IPS-20b (cell line): ENCODE results near the gene IFTAP.

Source experiments
- H3K27ac ChIP-seq: one replicate; pipeline ENCODE4 v1.5.1; 2013; ENCODE audit warnings: low read length
- H3K27me3 ChIP-seq: 2 replicates; pipeline ENCODE4 v1.6.1; 2013; ENCODE audit warnings: mild to moderate bottlenecking, low read length, inconsistent platforms; ENCODE audit not compliant: insufficient read depth
- H3K36me3 ChIP-seq: 2 replicates; pipeline ENCODE4 v1.6.1; 2013; ENCODE audit warnings: low read depth, mild to moderate bottlenecking, inconsistent platforms, low read length, moderate library complexity; ENCODE audit not compliant: insufficient read depth
- H3K4me1 ChIP-seq: 2 replicates; pipeline ENCODE4 v1.6.1; 2013; ENCODE audit warnings: mild to moderate bottlenecking, control low read depth, inconsistent platforms, low read length, moderate library complexity; ENCODE audit not compliant: insufficient read depth
- H3K4me3 ChIP-seq: 2 replicates; pipeline ENCODE4 v1.5.1; 2013; ENCODE audit warnings: mild to moderate bottlenecking, low read length, inconsistent platforms
- H3K9ac ChIP-seq: 2 replicates; pipeline ENCODE4 v1.6.1; 2013; ENCODE audit warnings: low read depth, mild to moderate bottlenecking, inconsistent platforms, low read length, moderate library complexity
- H3K9me3 ChIP-seq: 2 replicates; pipeline ENCODE4 v1.6.1; 2013; ENCODE audit warnings: mild to moderate bottlenecking, low read depth, low read length, inconsistent platforms; ENCODE audit not compliant: insufficient read depth

Gene IFTAP

GRCh38 chr11:36574486-36574885, 19.8 kb upstream of the IFTAP start:
- Histone ChIP-seq H3K4me1 (no peaks in the 10 kb centered on the region), H3K9me3 (peaks cover 6% of the 10 kb centered on the region; the same call in 1 of the 2 replicates), H3K36me3 (no peaks in the 10 kb centered on the region), H3K9ac (no peak overlapping the region), H3K27ac (no peak overlapping the region), H3K4me3 (no peak overlapping the region), H3K27me3 (no peaks in the 10 kb centered on the region; the same call in 1 of the 2 replicates)

GRCh38 chr11:36577373-36577772, 16.9 kb upstream of the IFTAP start:
- H3K9me3 ChIP-seq, result peaks cover 27% of the 10 kb centered on the region
- H3K27me3 ChIP-seq, result no peaks in the 10 kb centered on the region; the same call in 1 of the 2 replicates
- H3K27ac ChIP-seq, result no peak overlapping the region
- H3K4me3 ChIP-seq, result no peak overlapping the region
- H3K9ac ChIP-seq, result no peak overlapping the region
- H3K36me3 ChIP-seq, result no peaks in the 10 kb centered on the region
- no peaks in the 10 kb centered on the region for H3K4me1 ChIP-seq

GRCh38 chr11:36577859-36578258, 16.4 kb upstream of the IFTAP start:
- Histone ChIP-seq H3K27ac (no peak overlapping the region), H3K9me3 (peaks cover 30% of the 10 kb centered on the region), H3K4me1 (no peaks in the 10 kb centered on the region), H3K27me3 (no peaks in the 10 kb centered on the region; the same call in 1 of the 2 replicates), H3K9ac (no peak overlapping the region), H3K36me3 (no peaks in the 10 kb centered on the region), H3K4me3 (no peak overlapping the region)

- peaks cover 36% of the 10 kb centered on the region for H3K9me3 ChIP-seq
- H3K36me3 ChIP-seq, result no peaks in the 10 kb centered on the region
- H3K27ac ChIP-seq, result no peak overlapping the region
- no peak overlapping the region for H3K9ac ChIP-seq
- H3K4me3 ChIP-seq, result no peak overlapping the region
- H3K4me1 ChIP-seq, result no peaks in the 10 kb centered on the region
- H3K27me3 ChIP-seq, result no peaks in the 10 kb centered on the region; the same call in 1 of the 2 replicates
Measured at GRCh38 chr11:36578458-36578857, 15.8 kb upstream of the IFTAP start.

DNA sequence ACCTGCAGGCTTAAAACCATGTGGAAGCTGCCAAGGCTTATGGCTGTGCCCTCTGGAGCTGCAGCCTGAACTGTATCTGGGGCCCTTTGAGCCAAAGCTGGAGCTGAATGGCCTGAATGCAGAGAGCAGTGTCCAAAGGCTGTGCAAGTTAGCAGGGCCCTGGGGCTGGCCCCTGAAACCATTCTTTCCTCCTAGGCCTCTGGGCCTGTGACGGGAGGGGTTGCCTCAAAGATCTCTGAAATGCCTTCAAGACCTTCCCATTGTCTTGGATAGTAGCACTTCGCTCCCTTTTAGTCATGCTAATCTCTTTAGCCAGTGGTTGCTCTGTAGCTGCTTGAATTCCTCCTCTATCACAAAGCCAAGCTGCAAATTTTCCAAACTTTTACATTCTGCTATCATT, 12.8 kb upstream of the IFTAP start:
- peaks cover 36% of the 10 kb centered on the region for H3K9me3 ChIP-seq
- no peaks in the 10 kb centered on the region for H3K27me3 ChIP-seq
- H3K36me3 ChIP-seq, result no peaks in the 10 kb centered on the region
- no peak overlapping the region for H3K27ac ChIP-seq
- no peaks in the 10 kb centered on the region for H3K4me1 ChIP-seq
- H3K9ac ChIP-seq, result no peak overlapping the region
- no peak overlapping the region for H3K4me3 ChIP-seq

DNA sequence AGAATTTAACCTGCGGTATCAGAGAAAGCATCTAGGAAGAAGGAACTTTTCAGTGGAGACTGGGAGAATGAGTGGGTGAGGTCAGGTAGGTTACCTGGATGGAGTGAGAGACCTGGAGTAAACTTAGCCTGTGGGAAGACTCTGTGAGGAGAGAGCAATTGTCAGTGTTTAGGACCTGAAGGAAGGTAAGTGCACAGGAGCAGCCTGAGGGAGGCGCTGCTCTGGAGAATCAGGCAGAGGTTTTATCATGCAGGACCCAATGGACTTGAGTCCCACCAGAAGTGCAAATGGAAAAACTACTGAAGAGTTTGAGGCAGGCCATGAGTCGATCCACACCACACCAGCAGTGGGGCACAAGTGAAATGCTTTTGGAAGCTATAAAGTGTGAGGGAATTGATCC, 10.6 kb upstream of the IFTAP start:
- Histone ChIP-seq H3K36me3 (no peaks in the 10 kb centered on the region), H3K9ac (no peak overlapping the region), H3K4me3 (no peak overlapping the region), H3K4me1 (no peaks in the 10 kb centered on the region), H3K27ac (no peak overlapping the region), H3K27me3 (peaks cover 20% of the 10 kb centered on the region), H3K9me3 (peaks cover 36% of the 10 kb centered on the region)

- H3K27me3 ChIP-seq, result peaks cover 48% of the 10 kb centered on the region
- no peak overlapping the region for H3K27ac ChIP-seq
- peaks cover 18% of the 10 kb centered on the region for H3K9me3 ChIP-seq
- no peaks in the 10 kb centered on the region for H3K4me1 ChIP-seq
- no peak overlapping the region for H3K4me3 ChIP-seq
- H3K36me3 ChIP-seq, result no peaks in the 10 kb centered on the region
- no peak overlapping the region for H3K9ac ChIP-seq
Measured at GRCh38 chr11:36586543-36586942, 7.8 kb upstream of the IFTAP start.

DNA sequence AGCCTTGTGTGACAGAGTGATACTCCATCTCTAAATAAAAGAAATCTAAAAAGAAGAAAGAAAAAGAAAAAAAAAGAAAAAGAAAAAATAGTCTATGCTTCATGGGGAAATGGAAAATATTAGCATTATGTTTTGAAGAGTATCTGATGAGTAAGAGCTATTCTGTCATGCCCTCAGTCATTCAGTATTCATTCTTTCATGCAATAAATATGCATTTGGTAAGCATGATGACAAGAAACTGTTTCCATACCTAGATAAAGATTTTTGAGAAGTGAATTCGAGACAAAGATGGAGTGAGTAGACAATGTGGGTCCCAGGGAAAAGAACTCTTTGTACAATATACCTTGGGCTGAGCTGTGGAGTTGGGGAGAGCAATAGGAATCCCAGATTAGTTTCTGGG, 6.2 kb upstream of the IFTAP start:
- peaks cover 58% of the 10 kb centered on the region for H3K27me3 ChIP-seq

GRCh38 chr11:36590513-36590912, 3.8 kb upstream of the IFTAP start:
- no peak overlapping the region for H3K27ac ChIP-seq

More for the DNA sequence above, 6.2 kb upstream of the IFTAP start:
- Histone ChIP-seq H3K9me3 (peaks cover 3% of the 10 kb centered on the region; the same call in 1 of the 2 replicates), H3K9ac (no peak overlapping the region), H3K27ac (no peak overlapping the region), H3K36me3 (no peaks in the 10 kb centered on the region), H3K4me3 (no peak overlapping the region), H3K4me1 (no peaks in the 10 kb centered on the region)

GRCh38 chr11:36591433-36591832, 2.9 kb upstream of the IFTAP start:
- Histone ChIP-seq H3K36me3 (no peaks in the 10 kb centered on the region), H3K9ac (no peak overlapping the region), H3K27me3 (peaks cover 58% of the 10 kb centered on the region), H3K27ac (no peak overlapping the region), H3K4me1 (no peaks in the 10 kb centered on the region), H3K9me3 (no peaks in the 10 kb centered on the region), H3K4me3 (no peak overlapping the region)

More at GRCh38 chr11:36590513-36590912, 3.8 kb upstream of the IFTAP start:
- H3K27me3 ChIP-seq, result peaks cover 58% of the 10 kb centered on the region
- H3K9ac ChIP-seq, result no peak overlapping the region
- H3K4me3 ChIP-seq, result no peak overlapping the region
- H3K9me3 ChIP-seq, result no peaks in the 10 kb centered on the region
- no peaks in the 10 kb centered on the region for H3K4me1 ChIP-seq
- H3K36me3 ChIP-seq, result no peaks in the 10 kb centered on the region

GRCh38 chr11:36596880-36597279, 2.6 kb downstream of the IFTAP start:
- H3K9ac ChIP-seq, result no peak overlapping the region
- H3K27ac ChIP-seq, result no peak overlapping the region
- peaks cover 6% of the 10 kb centered on the region; the same call in 1 of the 2 replicates for H3K27me3 ChIP-seq
- H3K4me3 ChIP-seq, result no peak overlapping the region
- H3K36me3 ChIP-seq, result no peaks in the 10 kb centered on the region
- no peaks in the 10 kb centered on the region for H3K9me3 ChIP-seq
- no peaks in the 10 kb centered on the region for H3K4me1 ChIP-seq

DNA sequence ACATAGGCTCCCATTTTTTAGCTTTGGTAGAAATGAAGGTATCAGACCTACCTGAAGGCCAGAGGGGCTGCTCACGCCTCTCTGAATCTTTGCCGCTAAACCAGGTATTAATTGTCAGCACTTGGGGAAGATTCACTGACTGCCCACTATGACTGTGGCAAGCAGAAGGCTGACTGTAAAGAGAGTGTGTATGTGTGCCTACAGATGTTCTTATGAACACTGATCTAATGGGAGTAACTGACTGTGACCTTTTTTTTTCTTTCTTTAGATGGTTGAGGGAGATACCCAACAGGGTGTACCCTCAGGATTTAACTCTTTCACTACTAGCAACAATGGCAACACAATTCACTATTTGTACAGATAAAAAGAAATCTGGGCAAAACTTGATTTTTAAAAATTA, 3.7 kb downstream of the IFTAP start, which contains the start of gene RAG2:
Gene RAG2, minus strand, starts transcription at position 186 of the 400 bp plus-strand sequence. CDS start 4,068 bp downstream, outside the sequence.
- no peak within 1 kb of the TSS for H3K4me3 ChIP-seq
- no peaks in the 10 kb centered on the region for H3K4me1 ChIP-seq
- no peak within 1 kb of the TSS for H3K27ac ChIP-seq
- H3K9me3 ChIP-seq, result no peaks in the 10 kb centered on the region
- no peaks in the 10 kb centered on the region for H3K36me3 ChIP-seq
- H3K27me3 ChIP-seq, result no peaks in the 10 kb centered on the region; the same call in 1 of the 2 replicates
- H3K9ac ChIP-seq, result no peak within 1 kb of the TSS
